ENCODE results near the gene RUNX2.

RUNX2 gene

GRCh38 chr6:45351667-45352066 lies 23.5 kb downstream of the RUNX2 start:
- DNase-seq (ENCODE audit: low spot score): no peak

GRCh38 chr6:45353654-45354053 lies 25.5 kb downstream of the RUNX2 start:
- no peak for DNase-seq (ENCODE audit: low spot score)

GRCh38 chr6:45364466-45364865 lies 36.3 kb downstream of the RUNX2 start:
- DNase-seq (ENCODE audit: low spot score): no peak

- DNase-seq (ENCODE audit: low spot score): no peak
Observed at GRCh38 chr6:45365036-45365435, 36.9 kb downstream of the RUNX2 start.

- no peak for DNase-seq (ENCODE audit: low spot score)
Observed at GRCh38 chr6:45366534-45366933, 38.4 kb downstream of the RUNX2 start.

- DNase-seq (ENCODE audit: low spot score): no peak
Observed at GRCh38 chr6:45367999-45368398, 39.9 kb downstream of the RUNX2 start.

GRCh38 chr6:45369870-45370269 lies 41.7 kb downstream of the RUNX2 start:
- DNase-seq (ENCODE audit: low spot score): no peak

- DNase-seq (ENCODE audit: low spot score): no peak
Observed at GRCh38 chr6:45371924-45372573, 43.9 kb downstream of the RUNX2 start.

GRCh38 chr6:45375449-45375848 lies 47.3 kb downstream of the RUNX2 start:
- DNase-seq (ENCODE audit: low spot score): no peak

- DNase-seq (ENCODE audit: low spot score): no peak
Observed at GRCh38 chr6:45376310-45377042, 48.3 kb downstream of the RUNX2 start.

GRCh38 chr6:45377043-45377553 lies 49.0 kb downstream of the RUNX2 start:
- no peak for DNase-seq (ENCODE audit: low spot score)

- DNase-seq (ENCODE audit: low spot score): peak; percentile 87
Observed at GRCh38 chr6:45377554-45378333, 49.6 kb downstream of the RUNX2 start, which contains the start of gene SUPT3H. TSS of gene SUPT3H (minus strand) at chr6:45377934.

GRCh38 chr6:45378334-45378926 lies 50.3 kb downstream of the RUNX2 start:
- no peak for DNase-seq (ENCODE audit: low spot score)

- DNase-seq (ENCODE audit: low spot score): no peak
Observed at GRCh38 chr6:45382391-45382790, 54.3 kb downstream of the RUNX2 start.

- no peak for DNase-seq (ENCODE audit: low spot score)
Observed at GRCh38 chr6:45386501-45386900, 58.4 kb downstream of the RUNX2 start.

- DNase-seq (ENCODE audit: low spot score): no peak
Observed at GRCh38 chr6:45387236-45387635, 59.1 kb downstream of the RUNX2 start.

GRCh38 chr6:45388328-45388727 lies 60.2 kb downstream of the RUNX2 start:
- no peak for DNase-seq (ENCODE audit: low spot score)

GRCh38 chr6:45394586-45395095 lies 66.5 kb downstream of the RUNX2 start:
- DNase-seq (ENCODE audit: low spot score): no peak

GRCh38 chr6:45398075-45398813 lies 70.1 kb downstream of the RUNX2 start:
- no peak for DNase-seq (ENCODE audit: low spot score)

GRCh38 chr6:45400021-45400420 lies 71.9 kb downstream of the RUNX2 start:
- no peak for DNase-seq (ENCODE audit: low spot score)

- no peak for DNase-seq (ENCODE audit: low spot score)
Observed at GRCh38 chr6:45411959-45412358, 83.8 kb downstream of the RUNX2 start.

All from germinal center (tissue), 1 donor.